Cardiac septum (tissue), 1 donor: ENCODE data around the gene PCED1B. TPM values are rescaled to one million over a fixed set of nuclear protein-coding genes. Genes with fewer than 3 reads are reported as not detected.
"Not testable (repeated sequence)": the region's sequence is repeated elsewhere in the genome, so short reads cannot be mapped to it uniquely, and the experiment has no call there.

Experiments used
- DNase-seq: peaks from one replicate; pipeline ENCODE4 v3.0.0-alpha.2; 2020; ENCODE audit warnings: low spot score
- intact Hi-C: fragments of 100-400 bp; cut with DNase I; formaldehyde crosslinking; loops from one replicate; pipeline ENCODE4 v1.14.0; 2022
- total RNA-seq: library from RNA; stranded (reverse); fragmentation: NEBNext Ultra II Directional; extraction: Animal tissue kit (Norgen Biotek cat#: 25700); gene quantifications from one replicate; pipeline ENCODE4 v1.2.1, GENCODE V29; 2021
- donor health status: DM: no; HTN: no; CAD: no.

Gene PCED1B
- total RNA-seq, 1 donor from 2014 or later: 1.9 TPM

GRCh38 chr12:47149146-47149545, 69.7 kb downstream of the PCED1B start:
- intact Hi-C loops: no loop called here
- no peak for DNase-seq

- no peak for DNase-seq
- intact Hi-C loops: no loop called here
These were observed 72.7 kb downstream of the PCED1B start for GRCh38 chr12:47152095-47152494.

GRCh38 chr12:47155457-47156166, 76.2 kb downstream of the PCED1B start:
- intact Hi-C loops: no loop called here
- DNase-seq: no peak

GRCh38 chr12:47156167-47156736, 76.8 kb downstream of the PCED1B start:
- intact Hi-C loops: no loop called here
- DNase-seq: no peak

- no peak for DNase-seq
- intact Hi-C loops: no loop called here
These were observed 79.4 kb downstream of the PCED1B start for GRCh38 chr12:47158792-47159191.

- intact Hi-C loops: no loop called here
- no peak for DNase-seq
These were observed 79.9 kb downstream of the PCED1B start for GRCh38 chr12:47159348-47159747.

- no peak for DNase-seq
- intact Hi-C loops: no loop called here
These were observed 81.2 kb downstream of the PCED1B start for GRCh38 chr12:47160316-47161244.

GRCh38 chr12:47164116-47164515, 84.7 kb downstream of the PCED1B start:
- intact Hi-C loops: no loop called here
- no peak for DNase-seq

GRCh38 chr12:47164724-47165439, 85.5 kb downstream of the PCED1B start:
- intact Hi-C loops: no loop called here

GRCh38 chr12:47165934-47166333, 86.5 kb downstream of the PCED1B start:
- DNase-seq: no peak
- intact Hi-C loops: no loop called here

More at GRCh38 chr12:47164724-47165439, 85.5 kb downstream of the PCED1B start:
- DNase-seq: no peak

GRCh38 chr12:47166365-47166764, 86.9 kb downstream of the PCED1B start:
- no peak for DNase-seq
- intact Hi-C loops: no loop called here

- DNase-seq, intact Hi-C loops: not testable (repeated sequence)
These were observed 90.9 kb downstream of the PCED1B start for GRCh38 chr12:47170281-47170680.

GRCh38 chr12:47178014-47178413, 98.6 kb downstream of the PCED1B start:
- intact Hi-C loops: no loop called here
- DNase-seq: no peak

- intact Hi-C loops, DNase-seq: not testable (repeated sequence)
These were observed 102.9 kb downstream of the PCED1B start for GRCh38 chr12:47182164-47182938.

- intact Hi-C loops: no loop called here
- DNase-seq: no peak
These were observed 104.8 kb downstream of the PCED1B start for GRCh38 chr12:47184229-47184628.

- no peak for DNase-seq
- intact Hi-C loops: no loop called here
These were observed 105.4 kb downstream of the PCED1B start for GRCh38 chr12:47184813-47185212.

- DNase-seq: no peak
- intact Hi-C loops: no loop called here
These were observed 106.8 kb downstream of the PCED1B start for GRCh38 chr12:47186246-47186645.

GRCh38 chr12:47188576-47189441, 109.4 kb downstream of the PCED1B start:
- intact Hi-C loops: no loop called here

More at GRCh38 chr12:47188576-47189441, 109.4 kb downstream of the PCED1B start:
- DNase-seq: no peak
